Measurements from ENCODE around the gene PFDN2.

The PFDN2 gene

DNA sequence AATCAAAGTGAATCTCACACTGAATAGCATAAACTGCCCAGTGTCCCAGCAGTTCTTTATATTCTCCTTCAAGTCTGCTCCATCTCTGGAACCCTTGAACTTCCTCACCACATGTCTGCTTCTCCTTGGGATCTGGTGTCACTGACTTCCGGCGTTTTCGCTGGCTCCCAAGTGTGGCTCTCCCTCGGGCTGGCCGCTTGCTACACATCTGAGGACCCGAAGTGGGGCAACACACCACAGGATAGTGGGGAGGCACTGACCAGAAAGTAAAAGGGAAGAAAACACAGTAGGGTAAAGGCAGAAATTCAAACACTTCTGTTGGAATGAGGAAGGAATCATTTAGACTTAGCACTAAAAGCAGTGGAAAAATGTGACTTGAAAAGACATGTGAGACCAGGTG, 5.1 kb upstream of the PFDN2 start:
- Histone ChIP-seq H3K9ac (ENCODE audit: low read depth, low read length, poor library complexity) (no peak overlapping the region), H3K18ac (ENCODE audit: low read length) (no peak overlapping the region), H4K91ac (ENCODE audit: low read depth, low read length, poor library complexity) (no peak overlapping the region), H2AFZ (ENCODE audit: low read length) (no peak overlapping the region), H3K27ac (replicated peaks; ENCODE audit: low read length) (no peak overlapping the region), H3K4ac (ENCODE audit: low read length) (no peak overlapping the region), H3K23ac (ENCODE audit: low read depth, low read length, poor library complexity) (no peak overlapping the region), H2BK5ac (ENCODE audit: low read length) (no peak overlapping the region), H2AK5ac (ENCODE audit: low read depth, low read length) (no peak overlapping the region), H2BK12ac (ENCODE audit: low read length) (no peak overlapping the region), H3K4me2 (ENCODE audit: insufficient read depth, low read length, poor library complexity, severe bottlenecking) (no peak overlapping the region), H3K4me1 (ENCODE audit: control insufficient read depth in 2 of 2, insufficient read depth in 1 of 2, low read depth in 1 of 2, low read length in 2 of 2) (peaks cover 4 to 11% of the 10 kb centered on the region in 2 donors), H2BK120ac (ENCODE audit: low read depth, low read length) (no peak overlapping the region), H4K8ac (ENCODE audit: low read depth, low read length) (no peak overlapping the region), H3K4me3 (ENCODE audit: low read length in 2 of 2) (no peak overlapping the region), H3K79me1 (ENCODE audit: low read depth, low read length) (peaks cover 2% of the 10 kb centered on the region), H3K27me3 (ENCODE audit: control insufficient read depth in 3 of 3, insufficient read depth in 3 of 3, low read depth in 1 of 3, low read length in 3 of 3) (no peaks in the 10 kb centered on the region), H3K36me3 (replicated peaks in 1 of 2; ENCODE audit: control insufficient read depth in 2 of 2, insufficient read depth in 2 of 2, low read length in 2 of 2) (peaks cover 51 to 87% of the 10 kb centered on the region in 2 donors), H2BK15ac (ENCODE audit: low read length) (no peak overlapping the region), H3K14ac (ENCODE audit: low read length) (no peak overlapping the region), H3K9me3 (replicated peaks in 1 of 2; ENCODE audit: control insufficient read depth in 2 of 2, insufficient read depth in 1 of 2, low read depth in 1 of 2, low read length in 2 of 2) (no peaks in the 10 kb centered on the region)
- DNase-seq (ENCODE audit: low spot score) = no peak
- WGBS, 2 donors (ENCODE audit: extremely low coverage in 2 of 2, insufficient read length in 2 of 2, insufficient replicate concordance in 1 of 2) = no CpG with 5 or more reads among the region's 6 CpGs

GRCh38 chr1:161121834-161122233, 4.0 kb upstream of the PFDN2 start:
- H4K91ac ChIP-seq (ENCODE audit: low read depth, low read length, poor library complexity) = no peak overlapping the region
- no peak overlapping the region for H2BK5ac ChIP-seq (ENCODE audit: low read length)
- no CpG with 5 or more reads among the region's 4 CpGs for WGBS, 2 donors (ENCODE audit: extremely low coverage in 2 of 2, insufficient read length in 2 of 2, insufficient replicate concordance in 1 of 2)

DNA sequence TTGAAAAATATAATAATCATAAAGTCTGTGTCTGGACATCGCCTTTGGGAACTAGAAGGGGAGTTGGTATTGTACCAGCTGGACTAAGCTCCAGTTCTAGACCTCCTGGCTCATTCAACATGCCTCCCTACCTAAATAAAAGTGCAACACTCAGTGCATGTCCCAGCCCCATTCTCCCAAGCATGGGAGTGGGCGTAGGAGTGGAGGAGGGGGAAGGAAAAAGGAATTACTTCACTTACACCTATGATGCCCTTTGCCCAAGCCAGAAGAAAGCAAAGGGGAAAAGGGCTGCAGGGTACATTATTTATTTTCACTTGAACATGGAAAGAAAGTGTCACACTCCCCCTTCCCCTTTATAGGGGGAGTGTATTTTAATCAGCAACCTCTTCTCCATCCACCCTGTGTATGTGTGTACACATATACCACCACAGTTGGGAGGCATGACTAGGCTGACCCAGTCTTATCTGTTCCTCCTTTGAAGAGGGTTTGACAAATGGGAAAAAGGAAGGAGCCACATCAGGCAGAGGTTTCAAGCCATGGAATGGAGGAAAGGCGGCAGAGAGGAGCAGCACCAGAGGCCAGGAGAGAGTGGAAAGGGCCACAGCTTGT, 3.3 kb upstream of the PFDN2 start:
- Histone ChIP-seq H2BK12ac (ENCODE audit: low read length) (no peak overlapping the region), H3K14ac (ENCODE audit: low read length) (no peak overlapping the region), H2AK5ac (ENCODE audit: low read depth, low read length) (no peak overlapping the region), H4K91ac (ENCODE audit: low read depth, low read length, poor library complexity) (no peak overlapping the region), H3K4ac (ENCODE audit: low read length) (no peak overlapping the region), H3K27ac (replicated peaks; ENCODE audit: low read length) (no peak overlapping the region), H2AFZ (ENCODE audit: low read length) (no peak overlapping the region), H2BK120ac (ENCODE audit: low read depth, low read length) (no peak overlapping the region), H3K9ac (ENCODE audit: low read depth, low read length, poor library complexity) (no peak overlapping the region), H3K9me3 (replicated peaks in 1 of 2; ENCODE audit: control insufficient read depth in 2 of 2, insufficient read depth in 1 of 2, low read depth in 1 of 2, low read length in 2 of 2) (no peaks in the 10 kb centered on the region), H3K23ac (ENCODE audit: low read depth, low read length, poor library complexity) (no peak overlapping the region), H3K4me1 (ENCODE audit: control insufficient read depth in 2 of 2, insufficient read depth in 1 of 2, low read depth in 1 of 2, low read length in 2 of 2) (peaks cover 4 to 14% of the 10 kb centered on the region in 2 donors), H3K4me3 (ENCODE audit: low read length in 2 of 2) (no peak overlapping the region), H3K79me1 (ENCODE audit: low read depth, low read length) (peaks cover 6% of the 10 kb centered on the region), H2BK15ac (ENCODE audit: low read length) (no peak overlapping the region), H3K27me3 (ENCODE audit: control insufficient read depth in 3 of 3, insufficient read depth in 3 of 3, low read depth in 1 of 3, low read length in 3 of 3) (no peaks in the 10 kb centered on the region), H3K36me3 (replicated peaks in 1 of 2; ENCODE audit: control insufficient read depth in 2 of 2, insufficient read depth in 2 of 2, low read length in 2 of 2) (peaks cover 48 to 77% of the 10 kb centered on the region in 2 donors), H3K4me2 (ENCODE audit: insufficient read depth, low read length, poor library complexity, severe bottlenecking) (no peak overlapping the region), H2BK5ac (ENCODE audit: low read length) (no peak overlapping the region), H3K18ac (ENCODE audit: low read length) (no peak overlapping the region), H4K8ac (ENCODE audit: low read depth, low read length) (no peak overlapping the region)
- WGBS, 2 donors (ENCODE audit: extremely low coverage in 2 of 2, insufficient read length in 2 of 2, insufficient replicate concordance in 1 of 2) = no CpG with 5 or more reads among the region's 3 CpGs
- DNase-seq (ENCODE audit: low spot score) = no peak

More at GRCh38 chr1:161121834-161122233, 4.0 kb upstream of the PFDN2 start:
- Histone ChIP-seq H2BK15ac (ENCODE audit: low read length) (no peak overlapping the region), H3K27ac (replicated peaks; ENCODE audit: low read length) (no peak overlapping the region), H3K9me3 (replicated peaks in 1 of 2; ENCODE audit: control insufficient read depth in 2 of 2, insufficient read depth in 1 of 2, low read depth in 1 of 2, low read length in 2 of 2) (no peaks in the 10 kb centered on the region), H2AK5ac (ENCODE audit: low read depth, low read length) (no peak overlapping the region), H3K4me2 (ENCODE audit: insufficient read depth, low read length, poor library complexity, severe bottlenecking) (no peak overlapping the region), H3K23ac (ENCODE audit: low read depth, low read length, poor library complexity) (no peak overlapping the region), H3K79me1 (ENCODE audit: low read depth, low read length) (peaks cover 6% of the 10 kb centered on the region), H3K18ac (ENCODE audit: low read length) (no peak overlapping the region), H3K4ac (ENCODE audit: low read length) (no peak overlapping the region), H2BK120ac (ENCODE audit: low read depth, low read length) (no peak overlapping the region), H2BK12ac (ENCODE audit: low read length) (no peak overlapping the region), H3K9ac (ENCODE audit: low read depth, low read length, poor library complexity) (no peak overlapping the region), H4K8ac (ENCODE audit: low read depth, low read length) (no peak overlapping the region), H3K27me3 (ENCODE audit: control insufficient read depth in 3 of 3, insufficient read depth in 3 of 3, low read depth in 1 of 3, low read length in 3 of 3) (no peaks in the 10 kb centered on the region), H3K4me3 (ENCODE audit: low read length in 2 of 2) (no peak overlapping the region), H3K4me1 (ENCODE audit: control insufficient read depth in 2 of 2, insufficient read depth in 1 of 2, low read depth in 1 of 2, low read length in 2 of 2) (peaks cover 4 to 14% of the 10 kb centered on the region in 2 donors), H3K36me3 (replicated peaks in 1 of 2; ENCODE audit: control insufficient read depth in 2 of 2, insufficient read depth in 2 of 2, low read length in 2 of 2) (peaks cover 48 to 76% of the 10 kb centered on the region in 2 donors), H3K14ac (ENCODE audit: low read length) (no peak overlapping the region), H2AFZ (ENCODE audit: low read length) (no peak overlapping the region)
- DNase-seq (ENCODE audit: low spot score) = no peak

DNA sequence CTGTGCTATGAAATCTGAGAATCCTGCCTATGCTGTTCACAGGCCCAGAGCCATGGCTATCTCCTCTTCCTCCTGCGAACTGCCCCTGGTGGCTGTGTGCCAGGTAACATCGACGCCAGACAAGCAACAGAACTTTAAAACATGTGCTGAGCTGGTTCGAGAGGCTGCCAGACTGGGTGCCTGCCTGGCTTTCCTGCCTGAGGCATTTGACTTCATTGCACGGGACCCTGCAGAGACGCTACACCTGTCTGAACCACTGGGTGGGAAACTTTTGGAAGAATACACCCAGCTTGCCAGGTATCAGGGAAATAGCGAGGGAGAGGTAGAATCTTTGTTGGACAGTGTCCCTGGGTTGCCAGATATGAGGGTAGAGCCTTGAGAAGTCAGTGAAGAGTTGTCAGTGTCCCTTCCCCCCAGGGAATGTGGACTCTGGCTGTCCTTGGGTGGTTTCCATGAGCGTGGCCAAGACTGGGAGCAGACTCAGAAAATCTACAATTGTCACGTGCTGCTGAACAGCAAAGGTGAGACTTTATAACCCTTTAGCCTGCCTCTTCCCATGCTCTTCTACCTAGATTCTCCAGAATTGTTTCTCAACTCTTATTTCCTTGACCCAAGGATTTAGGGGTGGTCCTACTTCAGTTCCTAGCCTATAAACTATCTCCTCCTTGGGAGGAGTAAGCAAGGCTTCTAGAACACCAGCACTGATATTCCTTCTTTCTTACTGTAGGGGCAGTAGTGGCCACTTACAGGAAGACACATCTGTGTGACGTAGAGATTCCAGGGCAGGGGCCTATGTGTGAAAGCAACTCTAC, 1.5 kb upstream of the PFDN2 start:
- WGBS, 2 donors (ENCODE audit: extremely low coverage in 2 of 2, insufficient read length in 2 of 2, insufficient replicate concordance in 1 of 2) = no CpG with 5 or more reads among the region's 10 CpGs
- H3K27ac ChIP-seq (replicated peaks; ENCODE audit: low read length) = no peak overlapping the region
- no peak overlapping the region for H2AK5ac ChIP-seq (ENCODE audit: low read depth, low read length)
- peaks cover 4 to 14% of the 10 kb centered on the region in 2 donors for H3K4me1 ChIP-seq (ENCODE audit: control insufficient read depth in 2 of 2, insufficient read depth in 1 of 2, low read depth in 1 of 2, low read length in 2 of 2)
- peaks cover 44 to 73% of the 10 kb centered on the region in 2 donors for H3K36me3 ChIP-seq (replicated peaks in 1 of 2; ENCODE audit: control insufficient read depth in 2 of 2, insufficient read depth in 2 of 2, low read length in 2 of 2)
- H3K4me2 ChIP-seq (ENCODE audit: insufficient read depth, low read length, poor library complexity, severe bottlenecking) = peak overlapping the region; percentile 74
- no peak overlapping the region for H3K14ac ChIP-seq (ENCODE audit: low read length)
- no peaks in the 10 kb centered on the region for H3K27me3 ChIP-seq (ENCODE audit: control insufficient read depth in 3 of 3, insufficient read depth in 3 of 3, low read depth in 1 of 3, low read length in 3 of 3)
- H3K9ac ChIP-seq (ENCODE audit: low read depth, low read length, poor library complexity) = no peak overlapping the region
- no peak for DNase-seq (ENCODE audit: low spot score)
- no peak overlapping the region for H2AFZ ChIP-seq (ENCODE audit: low read length)
- H3K4ac ChIP-seq (ENCODE audit: low read length) = no peak overlapping the region
- H3K9me3 ChIP-seq (replicated peaks in 1 of 2; ENCODE audit: control insufficient read depth in 2 of 2, insufficient read depth in 1 of 2, low read depth in 1 of 2, low read length in 2 of 2) = no peaks in the 10 kb centered on the region
- H3K18ac ChIP-seq (ENCODE audit: low read length) = no peak overlapping the region
- no peak overlapping the region for H4K91ac ChIP-seq (ENCODE audit: low read depth, low read length, poor library complexity)
- no peak overlapping the region for H3K23ac ChIP-seq (ENCODE audit: low read depth, low read length, poor library complexity)
- H4K8ac ChIP-seq (ENCODE audit: low read depth, low read length) = no peak overlapping the region
- peak overlapping the region in 1 of 2 donors; percentile 80 for H3K4me3 ChIP-seq (ENCODE audit: low read length in 2 of 2)
- no peak overlapping the region for H2BK12ac ChIP-seq (ENCODE audit: low read length)
- no peak overlapping the region for H2BK5ac ChIP-seq (ENCODE audit: low read length)
- no peak overlapping the region for H2BK15ac ChIP-seq (ENCODE audit: low read length)
- peaks cover 6% of the 10 kb centered on the region for H3K79me1 ChIP-seq (ENCODE audit: low read depth, low read length)
- no peak overlapping the region for H2BK120ac ChIP-seq (ENCODE audit: low read depth, low read length)

All from neuronal stem cell (in vitro differentiated cells).